AG08396 (cell line): ENCODE measurements around the gene GRK1.
"Not testable (repeated sequence)": the region's sequence is repeated elsewhere in the genome, so short reads cannot be mapped to it uniquely, and the experiment has no call there.

Experiments used
- DNase-seq: peaks from one replicate; pipeline ENCODE4 v3.0.0; 2012; ENCODE audit warnings: low spot score, mixed read lengths

The GRK1 gene

GRCh38 chr13:113665597-113666328 lies 1.3 kb upstream of the GRK1 start:
- DNase-seq, result no peak

GRCh38 chr13:113666329-113666670 lies 719 bp upstream of the GRK1 start:
- no peak for DNase-seq

- DNase-seq, result no peak
Observed at GRCh38 chr13:113667771-113668490, 912 bp downstream of the GRK1 start.

- no peak for DNase-seq
Observed at GRCh38 chr13:113668491-113668971, 1.5 kb downstream of the GRK1 start.

- DNase-seq, result no peak
Observed at GRCh38 chr13:113669231-113669754, 2.3 kb downstream of the GRK1 start.

- no peak for DNase-seq
Observed at GRCh38 chr13:113669755-113670341, 2.8 kb downstream of the GRK1 start.

GRCh38 chr13:113670541-113670940 lies 3.5 kb downstream of the GRK1 start:
- DNase-seq, result no peak

GRCh38 chr13:113671066-113672001 lies 4.3 kb downstream of the GRK1 start:
- no peak for DNase-seq

GRCh38 chr13:113672002-113672651 lies 5.1 kb downstream of the GRK1 start:
- no peak for DNase-seq

- no peak for DNase-seq
Observed at GRCh38 chr13:113722921-113723320, 55.9 kb downstream of the GRK1 start.

GRCh38 chr13:113723410-113724015 lies 56.5 kb downstream of the GRK1 start:
- DNase-seq, result no peak

- DNase-seq, result no peak
Observed at GRCh38 chr13:113724016-113724758, 57.2 kb downstream of the GRK1 start.

GRCh38 chr13:113724780-113725315 lies 57.8 kb downstream of the GRK1 start:
- DNase-seq, result peak; percentile 79

GRCh38 chr13:113725329-113726105 lies 58.5 kb downstream of the GRK1 start:
- not testable (repeated sequence) for DNase-seq

- DNase-seq, result not testable (repeated sequence)
Observed at GRCh38 chr13:113726106-113726821, 59.2 kb downstream of the GRK1 start.

- no peak for DNase-seq
Observed at GRCh38 chr13:113726961-113727411, 60.0 kb downstream of the GRK1 start.

- no peak for DNase-seq
Observed at GRCh38 chr13:113728571-113729054, 61.6 kb downstream of the GRK1 start.
